ENCODE data around the gene ARRDC3.

Gene ARRDC3

GRCh38 chr5:91318724-91319123, 64.4 kb downstream of the ARRDC3 start:
- Mint-ChIP-seq H3K9me3 (no peaks in the 10 kb centered on the region), H3K36me3 (ENCODE audit: low read depth) (no peaks in the 10 kb centered on the region), H3K4me3 (no peak overlapping the region), H3K4me1 (peaks cover 8% of the 10 kb centered on the region), H3K27ac (no peak overlapping the region), H3K27me3 (ENCODE audit: low read depth) (peaks cover 4% of the 10 kb centered on the region)
- TF ChIP-seq, protein P1, sequence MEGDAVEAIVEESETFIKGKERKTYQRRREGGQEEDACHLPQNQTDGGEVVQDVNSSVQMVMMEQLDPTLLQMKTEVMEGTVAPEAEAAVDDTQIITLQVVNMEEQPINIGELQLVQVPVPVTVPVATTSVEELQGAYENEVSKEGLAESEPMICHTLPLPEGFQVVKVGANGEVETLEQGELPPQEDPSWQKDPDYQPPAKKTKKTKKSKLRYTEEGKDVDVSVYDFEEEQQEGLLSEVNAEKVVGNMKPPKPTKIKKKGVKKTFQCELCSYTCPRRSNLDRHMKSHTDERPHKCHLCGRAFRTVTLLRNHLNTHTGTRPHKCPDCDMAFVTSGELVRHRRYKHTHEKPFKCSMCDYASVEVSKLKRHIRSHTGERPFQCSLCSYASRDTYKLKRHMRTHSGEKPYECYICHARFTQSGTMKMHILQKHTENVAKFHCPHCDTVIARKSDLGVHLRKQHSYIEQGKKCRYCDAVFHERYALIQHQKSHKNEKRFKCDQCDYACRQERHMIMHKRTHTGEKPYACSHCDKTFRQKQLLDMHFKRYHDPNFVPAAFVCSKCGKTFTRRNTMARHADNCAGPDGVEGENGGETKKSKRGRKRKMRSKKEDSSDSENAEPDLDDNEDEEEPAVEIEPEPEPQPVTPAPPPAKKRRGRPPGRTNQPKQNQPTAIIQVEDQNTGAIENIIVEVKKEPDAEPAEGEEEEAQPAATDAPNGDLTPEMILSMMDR (IDR thresholded peaks at IDR 0.05; ENCODE audit: unreplicated experiment in 3 of 3): no peak
